Mesodermal cell (in vitro differentiated cells): Measurements from ENCODE around the gene SVIP.

Experiments used
- H3K27ac ChIP-seq: 2 replicates; pipeline ENCODE4 v1.7.0; 2013; ENCODE audit warnings: mild to moderate bottlenecking, low read depth, low read length, moderate library complexity; ENCODE audit not compliant: severe bottlenecking
- H3K36me3 ChIP-seq: 2 replicates; pipeline ENCODE4 v1.7.1; 2013; ENCODE audit warnings: mild to moderate bottlenecking, low read length, moderate library complexity; ENCODE audit not compliant: control insufficient read depth, insufficient read depth
- H3K4me1 ChIP-seq: one replicate; pipeline ENCODE4 v1.7.1; 2013; ENCODE audit warnings: mild to moderate bottlenecking, low read length; ENCODE audit not compliant: insufficient read depth, control insufficient read depth, poor library complexity, severe bottlenecking
- H3K4me3 ChIP-seq: 2 replicates; pipeline ENCODE4 v1.7.0; 2013; ENCODE audit warnings: low read length, control low read depth, mild to moderate bottlenecking; ENCODE audit not compliant: insufficient read depth, poor library complexity, severe bottlenecking; ENCODE audit errors: extremely low read depth
- H3K9me3 ChIP-seq: 2 replicates; pipeline ENCODE4 v1.7.1; 2013; ENCODE audit warnings: mild to moderate bottlenecking, low read length, moderate library complexity; ENCODE audit not compliant: control insufficient read depth
- WGBS, 2 experiments: methylation state at CpG; one replicate each; pipeline ENCODE4 v1.1.5; 2013; ENCODE audit warnings: missing lambda C conversion rate in 2 of 2; ENCODE audit not compliant: insufficient coverage in 2 of 2; 5-methylcytosine and 5-hydroxymethylcytosine counted together

The SVIP gene

GRCh38 chr11:22769081-22769480 is 60.5 kb downstream of the SVIP start:
- no peak overlapping the region for H3K4me3 ChIP-seq
- H3K9me3 ChIP-seq = no peaks in the 10 kb centered on the region
- H3K4me1 ChIP-seq = no peaks in the 10 kb centered on the region
- no peak overlapping the region for H3K27ac ChIP-seq
- no peaks in the 10 kb centered on the region for H3K36me3 ChIP-seq
- 100% methylated on average over 1 of the region's 1 CpG for WGBS, 2 experiments
